Panc1 (cell line): Measurements from ENCODE around the gene SERPINF2.

Experiments used
- REST ChIP-seq, 2 experiments: IDR thresholded peaks; 2 replicates each; pipeline ENCODE4 v1.6.1; 2011 to 2012; ENCODE audit warnings: low read depth in 2 of 2, control low read depth in 1 of 2, low read length in 1 of 2, mild to moderate bottlenecking in 1 of 2, moderate library complexity in 1 of 2; ENCODE audit not compliant: insufficient read depth in 1 of 2
- TCF7L2 ChIP-seq: IDR thresholded peaks from 2 replicates; pipeline ENCODE4 v1.6.1; 2011; ENCODE audit warnings: mild to moderate bottlenecking, low read depth, low read length, inconsistent platforms
- TF ChIP-seq, protein P1 (sequence below): fragments of 450-650 bp; IDR thresholded peaks from 2 replicates; pipeline ENCODE4 v1.5.1; 2017; ENCODE audit warnings: mild to moderate bottlenecking

GRCh38 chr17:1767358-1767757 lies 24.7 kb downstream of the SERPINF2 start:
- TF ChIP-seq TCF7L2: no peak
- TF ChIP-seq, protein P1, sequence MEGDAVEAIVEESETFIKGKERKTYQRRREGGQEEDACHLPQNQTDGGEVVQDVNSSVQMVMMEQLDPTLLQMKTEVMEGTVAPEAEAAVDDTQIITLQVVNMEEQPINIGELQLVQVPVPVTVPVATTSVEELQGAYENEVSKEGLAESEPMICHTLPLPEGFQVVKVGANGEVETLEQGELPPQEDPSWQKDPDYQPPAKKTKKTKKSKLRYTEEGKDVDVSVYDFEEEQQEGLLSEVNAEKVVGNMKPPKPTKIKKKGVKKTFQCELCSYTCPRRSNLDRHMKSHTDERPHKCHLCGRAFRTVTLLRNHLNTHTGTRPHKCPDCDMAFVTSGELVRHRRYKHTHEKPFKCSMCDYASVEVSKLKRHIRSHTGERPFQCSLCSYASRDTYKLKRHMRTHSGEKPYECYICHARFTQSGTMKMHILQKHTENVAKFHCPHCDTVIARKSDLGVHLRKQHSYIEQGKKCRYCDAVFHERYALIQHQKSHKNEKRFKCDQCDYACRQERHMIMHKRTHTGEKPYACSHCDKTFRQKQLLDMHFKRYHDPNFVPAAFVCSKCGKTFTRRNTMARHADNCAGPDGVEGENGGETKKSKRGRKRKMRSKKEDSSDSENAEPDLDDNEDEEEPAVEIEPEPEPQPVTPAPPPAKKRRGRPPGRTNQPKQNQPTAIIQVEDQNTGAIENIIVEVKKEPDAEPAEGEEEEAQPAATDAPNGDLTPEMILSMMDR: no peak
- no peak for TF ChIP-seq REST (IDR thresholded peaks at IDR 0.05; ENCODE audit: insufficient read depth in 1 of 2, low read depth in 2 of 2, low read length in 1 of 2)
